HK-2 (cell line): ENCODE measurements around the gene RBBP5.

Experiments used
- DNase-seq: peaks from one replicate; pipeline ENCODE4 v3.0.0-alpha.2; 2018; ENCODE audit not compliant: unreplicated experiment

Gene RBBP5

GRCh38 chr1:205129447-205130029, 7.8 kb upstream of the RBBP5 start:
- DNase-seq: no peak

DNA sequence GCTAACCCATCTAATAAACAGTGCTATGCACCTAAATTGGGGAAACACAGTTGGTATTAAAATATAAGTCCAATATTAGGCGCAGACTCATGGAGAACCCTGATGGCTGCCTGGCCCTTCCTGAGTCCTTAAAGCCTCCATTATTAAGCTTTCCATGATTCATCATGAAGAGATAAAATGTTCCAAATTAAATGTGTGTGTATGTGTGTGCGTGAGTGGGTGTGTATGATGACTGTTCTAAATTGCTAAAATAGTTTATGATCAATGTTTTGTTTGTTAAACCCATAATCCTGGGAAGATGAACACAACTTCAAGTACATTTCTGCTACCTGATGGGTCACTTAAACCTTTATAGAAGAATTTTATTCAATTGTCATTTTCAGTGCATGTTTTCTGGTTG, 6.3 kb upstream of the RBBP5 start:
- DNase-seq: no peak

DNA sequence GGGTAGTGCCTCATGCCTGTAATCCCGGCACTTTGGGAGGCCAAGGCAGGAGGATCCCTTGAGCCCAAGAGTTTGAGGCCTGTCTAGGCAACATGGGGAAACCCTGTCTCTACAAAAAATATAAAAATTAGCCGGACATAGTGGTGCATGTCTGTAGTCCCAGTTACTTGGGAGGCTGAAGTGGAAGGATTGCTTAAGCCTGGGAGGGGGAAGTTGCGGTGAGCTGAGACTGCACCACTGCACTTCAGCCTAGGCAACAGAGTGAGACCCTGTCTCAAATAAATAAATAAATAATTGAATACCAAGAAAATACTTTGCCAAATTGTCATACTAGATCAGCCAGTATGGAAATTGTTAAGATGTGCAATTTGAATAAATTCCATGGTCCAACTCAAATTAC, 5.9 kb upstream of the RBBP5 start:
- DNase-seq: no peak

DNA sequence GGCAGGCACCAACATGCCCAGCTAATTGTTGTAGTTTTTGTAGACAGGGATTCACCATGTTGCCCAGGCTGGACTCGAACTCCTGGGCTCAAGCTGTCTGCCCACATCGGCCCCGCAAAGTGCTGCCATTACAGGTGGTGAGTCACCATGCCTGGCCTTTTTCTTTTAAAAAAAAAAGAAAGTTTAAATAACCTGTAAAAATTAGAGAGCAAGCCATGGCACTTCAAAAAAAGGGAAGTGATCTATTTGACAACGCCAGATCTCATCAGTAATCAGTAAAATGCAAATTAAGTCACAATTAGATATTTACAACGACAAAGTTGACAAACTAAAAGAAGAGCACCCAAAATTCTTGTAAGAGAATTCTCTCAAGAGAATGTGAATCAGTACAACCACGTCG, 2.9 kb upstream of the RBBP5 start:
- DNase-seq: no peak

- no peak for DNase-seq
Measured at GRCh38 chr1:205122489-205122882, 708 bp upstream of the RBBP5 start.

GRCh38 chr1:205118752-205119151, 3.0 kb downstream of the RBBP5 start:
- no peak for DNase-seq

- DNase-seq: no peak
Measured at GRCh38 chr1:205111354-205111753, 10.4 kb downstream of the RBBP5 start.

GRCh38 chr1:205109711-205110110, 12.1 kb downstream of the RBBP5 start:
- no peak for DNase-seq

GRCh38 chr1:205109269-205109668, 12.5 kb downstream of the RBBP5 start:
- DNase-seq: no peak

DNA sequence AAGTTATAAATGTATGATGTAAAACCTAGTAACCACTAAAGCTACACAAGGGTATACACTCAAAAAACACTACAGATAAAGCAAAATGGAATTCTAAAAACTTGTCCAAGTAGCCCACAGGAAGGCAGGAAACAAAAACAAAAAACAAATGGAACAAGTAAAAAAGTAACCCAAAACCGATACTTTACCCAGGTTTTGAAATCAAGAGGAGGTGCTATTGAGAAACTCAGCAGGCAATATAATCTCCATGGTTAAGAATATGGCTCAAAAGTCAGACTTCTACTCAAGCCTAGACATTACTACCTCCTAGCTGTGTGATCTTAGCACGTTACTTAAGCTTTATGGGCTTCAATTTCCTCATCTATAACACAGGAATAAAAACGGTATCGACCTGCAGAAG, 13.3 kb downstream of the RBBP5 start:
- DNase-seq: no peak

DNA sequence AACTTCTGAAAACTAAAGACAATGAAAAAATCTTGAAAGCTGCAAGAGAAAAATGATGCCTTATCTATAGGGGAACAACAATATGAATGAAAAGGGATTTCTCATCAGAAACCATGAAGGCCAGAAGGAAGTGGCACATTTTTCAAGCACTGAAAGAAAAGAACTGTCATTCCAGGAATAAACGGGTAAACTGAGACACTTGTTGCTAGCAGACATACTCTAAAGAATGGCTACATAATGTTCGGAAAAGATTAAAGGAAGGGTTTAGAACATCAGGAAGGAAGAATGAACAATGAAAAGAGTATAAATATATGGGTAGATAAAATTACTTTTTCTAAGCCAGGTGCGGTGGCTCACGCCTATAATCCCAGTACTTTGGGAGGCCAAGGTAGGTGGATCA, 14.5 kb downstream of the RBBP5 start:
- DNase-seq: no peak

- DNase-seq: no peak
Measured at GRCh38 chr1:205102404-205102803, 19.4 kb downstream of the RBBP5 start.

DNA sequence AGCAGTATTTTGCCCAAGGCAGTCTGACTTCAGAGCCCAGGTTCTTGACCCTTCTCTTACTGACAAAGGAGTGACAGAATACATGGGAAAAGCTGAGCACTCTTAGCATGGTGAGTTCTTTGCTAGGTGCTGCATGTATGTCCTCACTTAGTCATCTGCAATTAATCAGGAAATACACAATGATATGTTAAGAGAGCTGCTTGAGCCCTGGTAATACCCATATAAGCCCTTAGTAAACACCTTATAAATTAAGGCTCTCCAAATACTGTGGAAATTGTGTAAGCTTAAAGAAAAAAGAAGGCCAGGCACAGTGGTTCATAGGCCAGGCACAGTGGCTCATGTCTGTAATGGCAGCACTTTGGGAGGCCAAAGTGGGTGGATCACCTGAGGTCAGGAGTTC, 23.5 kb downstream of the RBBP5 start:
- no peak for DNase-seq

- DNase-seq: no peak
Measured at GRCh38 chr1:205095422-205095821, 26.4 kb downstream of the RBBP5 start.

GRCh38 chr1:205091043-205091740, 30.6 kb downstream of the RBBP5 start:
- no peak for DNase-seq

DNA sequence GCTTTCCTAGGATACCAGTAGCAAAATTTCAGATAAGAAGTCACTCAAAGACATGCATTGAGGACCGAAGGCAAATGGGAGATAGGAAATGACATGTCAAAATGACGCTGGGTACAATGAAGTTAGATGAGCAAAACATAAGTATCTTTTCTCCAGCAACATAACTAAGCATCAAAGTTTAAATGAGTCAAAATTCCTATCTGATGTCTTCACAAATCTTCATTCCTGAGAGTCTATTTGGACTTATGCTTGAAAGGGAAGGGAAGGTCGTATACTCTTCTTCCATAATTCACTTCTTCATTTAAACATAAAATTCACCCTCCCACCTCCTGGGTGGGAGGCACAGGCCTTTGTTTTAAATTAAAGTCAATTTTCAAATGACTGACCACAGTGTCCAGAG, 33.4 kb downstream of the RBBP5 start:
- no peak for DNase-seq

DNA sequence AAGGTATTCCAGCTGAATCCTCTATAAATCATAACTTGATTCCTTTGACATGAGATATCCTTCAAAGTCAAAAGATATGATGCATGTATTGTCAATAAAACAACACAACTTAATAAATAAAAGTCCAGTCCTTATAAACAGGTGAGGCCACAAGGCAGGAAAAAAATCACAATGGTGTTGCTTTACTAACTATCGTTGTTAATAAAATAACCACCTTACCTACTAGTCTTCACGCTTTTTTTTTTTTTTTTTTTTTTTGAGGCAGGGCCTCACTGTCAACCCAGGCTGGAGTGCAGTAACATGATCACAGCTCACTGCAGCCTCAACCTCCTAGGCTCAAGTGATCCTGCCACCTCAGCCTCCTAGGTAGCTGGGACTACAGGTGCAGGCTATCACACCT, 37.4 kb downstream of the RBBP5 start, which contains the start of gene TMEM81:
TMEM81 (minus strand) TSS at position 101 of the 400 bp plus-strand sequence. CDS start 140 bp downstream, outside the sequence.
- DNase-seq: no peak

DNA sequence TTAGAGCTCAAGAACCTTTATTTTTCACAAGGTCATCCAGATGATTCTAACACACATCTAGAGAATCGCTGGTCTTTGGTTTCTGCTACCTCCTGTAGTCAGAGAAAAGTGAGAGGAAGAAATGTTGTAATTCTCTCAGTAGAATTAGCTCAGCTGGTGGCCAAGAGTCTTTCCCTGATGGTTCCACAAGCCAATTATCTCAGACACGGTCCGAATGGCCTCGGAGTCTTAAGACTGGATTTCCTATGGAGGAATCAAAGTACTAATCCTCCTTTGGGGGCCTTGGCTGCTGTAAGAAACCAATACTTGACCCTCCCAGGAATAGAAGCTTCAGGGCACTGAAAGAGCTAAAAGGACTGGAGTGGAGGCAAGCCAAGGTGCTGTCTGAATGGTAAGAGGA, 39.3 kb downstream of the RBBP5 start:
- no peak for DNase-seq

DNA sequence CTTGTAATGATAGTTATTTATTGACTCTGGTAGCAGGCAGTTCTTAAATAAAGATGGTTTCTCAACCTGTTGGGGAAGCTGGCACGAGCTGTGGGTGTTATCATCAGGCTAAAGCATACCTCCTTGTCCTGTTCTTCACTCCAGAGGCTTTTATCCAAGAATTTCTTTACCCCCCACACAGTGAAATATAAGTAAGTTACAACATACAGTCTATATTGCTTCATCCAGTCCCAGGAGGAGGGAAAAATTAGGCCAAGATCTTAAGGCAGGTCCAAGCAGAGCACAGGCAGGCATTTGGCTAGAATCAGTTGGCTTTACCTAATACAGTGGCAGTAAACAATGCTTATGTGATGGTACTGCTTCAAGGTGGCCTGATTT, 43.9 kb downstream of the RBBP5 start:
- DNase-seq: no peak

DNA sequence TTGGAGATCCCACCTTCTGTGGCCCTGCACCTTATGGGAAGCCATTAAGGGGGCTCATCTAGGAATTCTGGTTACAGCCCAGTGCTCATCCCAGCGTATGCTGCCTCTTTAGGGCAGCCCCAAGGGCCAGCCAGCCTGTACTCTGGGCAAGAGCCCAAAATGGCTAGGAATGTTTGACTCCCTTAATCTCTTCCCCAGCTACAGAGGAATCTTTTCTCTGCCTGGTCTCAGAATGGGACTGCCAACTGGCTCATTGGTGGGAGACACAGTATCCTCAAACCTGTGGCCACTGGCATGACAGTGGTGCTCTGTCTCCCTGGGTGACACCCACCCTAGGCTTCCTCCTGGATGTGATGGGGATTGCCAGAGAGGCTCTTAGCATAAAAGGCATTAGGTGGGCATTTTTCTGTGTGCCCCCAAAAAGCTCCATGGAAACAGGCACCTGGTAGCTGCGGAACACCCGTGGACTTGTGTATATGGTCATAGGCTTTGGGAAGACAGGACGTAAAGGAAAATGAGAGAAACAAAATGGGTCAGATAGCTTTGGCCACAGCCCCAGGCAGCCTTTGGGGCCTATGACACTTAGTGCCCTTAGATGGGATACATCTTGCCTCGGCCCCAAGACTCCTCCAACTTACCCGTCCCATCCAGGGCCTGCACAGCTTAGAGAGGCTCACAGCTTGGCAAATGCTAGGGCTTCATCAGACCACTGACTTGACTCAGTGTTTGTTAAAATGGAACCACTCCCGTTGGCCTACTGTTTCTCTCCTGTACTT, 44.4 kb downstream of the RBBP5 start:
- DNase-seq: no peak

- no peak for DNase-seq
Measured at GRCh38 chr1:205076245-205076761, 45.5 kb downstream of the RBBP5 start.

- DNase-seq: no peak
Measured at GRCh38 chr1:205075642-205076155, 46.1 kb downstream of the RBBP5 start.

DNA sequence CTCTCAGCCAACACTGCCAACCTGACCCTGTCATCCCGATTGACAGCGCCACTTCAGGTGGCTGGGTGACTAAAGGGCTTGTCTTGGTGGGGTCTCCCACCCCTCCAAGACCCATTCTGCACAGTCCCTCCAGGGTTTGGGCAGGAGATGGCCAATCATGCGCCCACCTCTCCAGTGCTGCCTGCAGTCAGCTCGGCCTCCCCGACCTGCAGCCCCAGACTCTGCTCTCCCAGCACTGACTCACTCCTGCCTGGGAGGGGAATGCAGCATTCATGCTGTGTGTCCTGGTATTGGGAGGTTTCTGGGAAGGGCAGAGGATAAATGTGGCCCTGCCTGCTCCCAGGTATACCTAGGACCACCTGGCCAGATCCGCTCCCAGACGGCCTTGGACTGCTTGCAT, 47.3 kb downstream of the RBBP5 start:
- no peak for DNase-seq
